HepG2 (cell line): ENCODE results near the gene AKT2. TPM values are rescaled to one million over a fixed set of nuclear protein-coding genes. Genes with fewer than 3 reads are reported as not detected.

Source experiments
- ATAC-seq: fragments of 200-7000 bp; cut with Tn5 transposase; 3 replicates; pipeline ENCODE4 v1.9.1; 2020; ENCODE audit warnings: mild to moderate bottlenecking, moderate library complexity
- BruUV-seq: library from RNA; stranded (reverse); fragments of 400-500 nt; replicated peaks from 2 replicates; lab custom pipeline; 2021; lab: Mats Ljungman, UMichigan
- CTCF ChIA-PET: fragments of 300-600 bp; formaldehyde crosslinking; extraction: SDS; loops from one replicate; lab custom pipeline; 2021; ENCODE audit warnings: low total read pairs, inconsistent platforms, low intra/inter-chr PET ratio; lab: Yijun Ruan, JAX
- POLR2A ChIA-PET: fragments of 350-600 bp; sonication (Branson Sonifier 250); formaldehyde crosslinking; loops from one replicate; lab custom pipeline; 2020; ENCODE audit warnings: antibody characterized with exemption, inconsistent platforms; lab: Yijun Ruan, JAX
- DNase-seq: peaks from one replicate; pipeline ENCODE4 v3.0.0-alpha.2; 2015; ENCODE audit warnings: low spot score
- FAIRE-seq: peaks from 3 replicates; lab custom pipeline; 2011; peaks lifted over from hg19 to GRCh38; lab: Jason Lieb, UNC
- H2AFZ ChIP-seq: one replicate; pipeline ENCODE4 v1.6.1; 2011; ENCODE audit warnings: low read length, inconsistent platforms
- H3K27ac ChIP-seq: fragments of 300-600 bp; 3 replicates; pipeline ENCODE4 v1.8.0; 2011; ENCODE audit warnings: mixed run types, mild to moderate bottlenecking, mixed read lengths, low read length, inconsistent platforms; ENCODE audit not compliant: insufficient read depth; ENCODE audit errors: extremely low read length
- H3K27me3 ChIP-seq, 2 experiments: fragments of 200-600 bp in 1 of 2; 2 replicates in 1 of 2; 3 replicates in 1 of 2; pipeline versions ENCODE4 v1.6.0 to v1.8.0; 2011; ENCODE audit warnings: low read length in 2 of 2, mild to moderate bottlenecking in 2 of 2, moderate library complexity in 2 of 2, inconsistent platforms in 1 of 2; ENCODE audit not compliant: insufficient read depth in 2 of 2, control insufficient read depth in 1 of 2
- H3K36me3 ChIP-seq, 2 experiments: fragments of 200-600 bp in 1 of 2; replicated peaks in 1 of 2; 2 replicates in 1 of 2; 3 replicates in 1 of 2; pipeline versions ENCODE4 v1.5.1 to v1.8.0; 2011; ENCODE audit warnings: low read length in 2 of 2, inconsistent platforms in 1 of 2; ENCODE audit not compliant: insufficient read depth in 2 of 2, control insufficient read depth in 1 of 2
- H3K4me1 ChIP-seq: 2 replicates; pipeline ENCODE4 v1.5.1; 2012; ENCODE audit warnings: low read length, inconsistent platforms; ENCODE audit not compliant: insufficient read depth
- H3K4me2 ChIP-seq: 2 replicates; pipeline ENCODE4 v1.6.0; 2011; ENCODE audit warnings: low read depth, low read length, inconsistent platforms
- H3K4me3 ChIP-seq, 3 experiments: fragments of 200-600 bp in 1 of 3; sonication (generic), shearing (Covaris generic) in 1 of 3; replicated peaks in 1 of 3; 2 replicates each; pipeline ENCODE4 v1.5.1; 2011 to 2016; ENCODE audit warnings: low read length in 3 of 3, inconsistent platforms in 2 of 3, low read depth in 2 of 3, mild to moderate bottlenecking in 2 of 3, control low read depth in 1 of 3, mixed read lengths in 1 of 3; ENCODE audit not compliant: insufficient read depth in 1 of 3
- H3K79me2 ChIP-seq: one replicate; pipeline ENCODE4 v1.6.1; 2011; ENCODE audit warnings: low read length, inconsistent platforms; ENCODE audit not compliant: insufficient read depth
- H3K9ac ChIP-seq: 2 replicates; pipeline ENCODE4 v1.6.0; 2011; ENCODE audit warnings: mild to moderate bottlenecking, low read depth, low read length, inconsistent platforms; ENCODE audit not compliant: insufficient read depth
- H3K9me3 ChIP-seq: 2 replicates; pipeline ENCODE4 v1.5.1; 2012; ENCODE audit warnings: mild to moderate bottlenecking, low read length
- H4K20me1 ChIP-seq: 2 replicates; pipeline ENCODE4 v1.6.0; 2011; ENCODE audit warnings: inconsistent platforms, mild to moderate bottlenecking, low read length, moderate library complexity; ENCODE audit not compliant: insufficient read depth
- ASH2L ChIP-seq: fragments of 300-600, 200-600 bp; sonication (generic); IDR thresholded peaks from 2 replicates; pipeline ENCODE4 v1.7.0; 2017; ENCODE audit warnings: low read depth, mild to moderate bottlenecking, moderate library complexity, mixed read lengths, low read length; ENCODE audit not compliant: insufficient read length
- CENPT ChIP-seq: sonication (generic); formaldehyde crosslinking; IDR thresholded peaks from 2 replicates; pipeline ENCODE4 v1.8.0; 2022; ENCODE audit warnings: low read depth, mild to moderate bottlenecking, moderate library complexity, missing genetic modification reagents
- TERF1 ChIP-seq: sonication (generic); formaldehyde crosslinking; IDR thresholded peaks from 2 replicates; pipeline ENCODE4 v1.8.0; 2022; ENCODE audit warnings: mild to moderate bottlenecking, missing genetic modification reagents, moderate library complexity
- ZNF414 ChIP-seq: sonication (generic); formaldehyde crosslinking; IDR thresholded peaks from 2 replicates; pipeline ENCODE4 v1.5.0; 2020; ENCODE audit warnings: missing genetic modification reagents
- ZNF616 ChIP-seq: sonication (generic); formaldehyde crosslinking; IDR thresholded peaks from 2 replicates; pipeline ENCODE4 v1.5.0; 2020; ENCODE audit warnings: low read depth, mild to moderate bottlenecking, missing genetic modification reagents
- ZNF761 ChIP-seq: sonication (generic); formaldehyde crosslinking; conservative IDR thresholded peaks from 2 replicates; pipeline ENCODE4 v1.4.0; 2020; ENCODE audit warnings: mild to moderate bottlenecking, missing genetic modification reagents
- ZNF777 ChIP-seq: sonication (generic); formaldehyde crosslinking; IDR thresholded peaks from 2 replicates; pipeline ENCODE4 v1.4.0; 2020; ENCODE audit warnings: missing genetic modification reagents
- WGBS: methylation state at CpG from one replicate; pipeline ENCODE4 v1.1.6; 2017; ENCODE audit warnings: low lambda C conversion rate; 5-methylcytosine and 5-hydroxymethylcytosine counted together
- in situ Hi-C: cut with HindIII; loops from 2 replicates; pipeline ENCODE4 v1.10.0; 2017; ENCODE audit warnings: low pct_unique_long_range_greater_than_20kb; ENCODE audit not compliant: extremely low pct_ligation_motif_present
- intact Hi-C: fragments of 100-400 bp; cut with micrococcal nuclease; formaldehyde crosslinking; loops from one replicate; pipeline ENCODE4 v1.10.0; 2022; ENCODE audit not compliant: unreplicated experiment
- polyA plus RNA-seq, 8 experiments: library from polyadenylated mRNA; depleted of rRNA in 3 of 8; stranded (reverse) in 7 of 8; unstranded in 1 of 8; fragments of >200 nt; fragmentation: Illumina TruSeq in 4 of 8; extraction: Trizol in 4 of 8; gene quantifications; 2 replicates each; pipeline versions ENCODE4 v1.2.1 to v1.2.3, GENCODE V29; 2011 to 2016; ENCODE audit warnings: low read depth in 4 of 8, missing spikeins in 1 of 8, mixed read lengths in 1 of 8; ENCODE audit not compliant: insufficient read depth in 1 of 8
- total RNA-seq, 5 experiments: library from RNA; depleted of rRNA; stranded (reverse); fragments of >200 nt; fragmentation: Illumina TruSeq; extraction: Trizol; gene quantifications; 2 replicates each; pipeline ENCODE4 v1.2.3, GENCODE V29; 2016; ENCODE audit warnings: low read depth in 1 of 5
- TF ChIP-seq, protein P1 (sequence below): sonication (generic); formaldehyde crosslinking; IDR thresholded peaks from 2 replicates; pipeline ENCODE4 v1.5.0; 2020; ENCODE audit warnings: missing genetic modification reagents, mild to moderate bottlenecking, borderline replicate concordance
- TF ChIP-seq, protein P2 (sequence below): sonication (generic); formaldehyde crosslinking; IDR thresholded peaks from 2 replicates; pipeline ENCODE4 v1.4.0; 2020; ENCODE audit warnings: missing genetic modification reagents, borderline replicate concordance
- TF ChIP-seq, protein P3 (sequence below): sonication (generic); formaldehyde crosslinking; IDR thresholded peaks from 2 replicates; pipeline ENCODE4 v1.9.0; 2021; ENCODE audit warnings: mild to moderate bottlenecking, missing genetic modification reagents

AKT2 gene
- total and polyA plus RNA-seq, 2 of the 13 experiments (the other 11 are each of a cell fraction or from before 2014, with no cell fraction given) = 82.1 to 173 TPM

DNA sequence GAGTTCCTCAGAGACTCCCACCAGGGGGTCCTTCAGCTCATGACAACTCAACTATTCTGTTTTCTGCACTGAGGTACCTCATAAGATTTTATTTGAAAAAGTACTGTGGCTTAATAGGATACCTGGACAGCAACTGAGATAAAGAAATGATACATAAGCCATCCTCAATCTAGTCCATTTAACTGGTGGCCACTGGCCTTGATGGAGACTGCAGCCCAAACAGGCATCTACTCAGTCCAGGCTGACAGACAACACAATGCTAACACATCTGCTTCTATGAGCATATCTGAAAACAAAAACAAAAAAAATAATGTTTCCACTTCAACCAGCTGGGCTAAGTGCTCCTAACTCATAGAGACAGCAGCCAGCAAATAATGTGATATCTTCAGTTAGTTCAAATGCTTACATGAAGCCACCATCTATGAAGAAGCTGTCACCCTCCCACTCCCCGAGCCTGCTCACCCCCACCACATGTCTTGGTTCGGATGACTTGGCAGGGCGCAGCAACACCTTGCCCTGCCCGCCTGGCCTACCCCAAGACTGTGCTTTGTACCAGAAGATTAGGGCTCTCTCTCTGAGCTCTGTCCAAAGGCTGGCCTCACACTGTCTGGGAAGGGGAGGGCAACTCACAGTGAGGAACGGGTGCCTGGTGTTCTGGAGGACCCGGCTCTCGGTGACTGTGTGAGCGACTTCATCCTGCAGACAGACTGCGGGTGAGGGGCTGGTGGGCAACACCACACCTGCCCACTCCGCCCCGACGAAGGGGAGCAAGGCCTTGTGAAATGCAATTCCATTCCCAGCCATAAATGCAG lies 45.5 kb downstream of the AKT2 start:
- CTCF ChIA-PET = no interaction called here
- Histone ChIP-seq H3K4me2 (no peak overlapping the region), H3K36me3 (peaks cover 36 to 76% of the 10 kb centered on the region in 2 experiments), H3K9ac (no peak overlapping the region), H3K79me2 (peaks cover 1% of the 10 kb centered on the region), H3K4me3 (no peak overlapping the region), H2AFZ (no peak overlapping the region), H3K9me3 (no peaks in the 10 kb centered on the region), H4K20me1 (no peaks in the 10 kb centered on the region), H3K27ac (no peak overlapping the region), H3K27me3 (no peaks in the 10 kb centered on the region), H3K4me1 (no peaks in the 10 kb centered on the region)
- in situ Hi-C loops = no loop called here
- ATAC-seq (no peak), FAIRE-seq (no peak), DNase-seq (no peak)
- BruUV-seq = no TSS peak
- intact Hi-C loops = no loop called here
- POLR2A ChIA-PET = no interaction called here
- no peak for TF ChIP-seq ZNF777 (CRISPR knock-in tag)
- no peak for TF ChIP-seq ZNF414 (CRISPR knock-in tag)
- no peak for TF ChIP-seq ZNF616 (CRISPR knock-in tag)
- no peak for TF ChIP-seq ASH2L
- TF ChIP-seq, protein P1, sequence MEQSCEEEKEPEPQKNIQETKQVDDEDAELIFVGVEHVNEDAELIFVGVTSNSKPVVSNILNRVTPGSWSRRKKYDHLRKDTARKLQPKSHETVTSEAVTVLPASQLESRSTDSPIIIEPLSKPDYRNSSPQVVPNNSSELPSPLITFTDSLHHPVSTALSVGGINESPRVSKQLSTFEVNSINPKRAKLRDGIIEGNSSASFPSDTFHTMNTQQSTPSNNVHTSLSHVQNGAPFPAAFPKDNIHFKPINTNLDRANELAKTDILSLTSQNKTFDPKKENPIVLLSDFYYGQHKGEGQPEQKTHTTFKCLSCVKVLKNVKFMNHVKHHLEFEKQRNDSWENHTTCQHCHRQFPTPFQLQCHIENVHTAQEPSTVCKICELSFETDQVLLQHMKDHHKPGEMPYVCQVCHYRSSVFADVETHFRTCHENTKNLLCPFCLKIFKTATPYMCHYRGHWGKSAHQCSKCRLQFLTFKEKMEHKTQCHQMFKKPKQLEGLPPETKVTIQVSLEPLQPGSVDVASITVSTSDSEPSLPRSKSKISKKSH (CRISPR knock-in tag) = no peak
- no peak for TF ChIP-seq CENPT
- TF ChIP-seq ZNF761 (CRISPR knock-in tag) = no peak
- TF ChIP-seq, protein P2, sequence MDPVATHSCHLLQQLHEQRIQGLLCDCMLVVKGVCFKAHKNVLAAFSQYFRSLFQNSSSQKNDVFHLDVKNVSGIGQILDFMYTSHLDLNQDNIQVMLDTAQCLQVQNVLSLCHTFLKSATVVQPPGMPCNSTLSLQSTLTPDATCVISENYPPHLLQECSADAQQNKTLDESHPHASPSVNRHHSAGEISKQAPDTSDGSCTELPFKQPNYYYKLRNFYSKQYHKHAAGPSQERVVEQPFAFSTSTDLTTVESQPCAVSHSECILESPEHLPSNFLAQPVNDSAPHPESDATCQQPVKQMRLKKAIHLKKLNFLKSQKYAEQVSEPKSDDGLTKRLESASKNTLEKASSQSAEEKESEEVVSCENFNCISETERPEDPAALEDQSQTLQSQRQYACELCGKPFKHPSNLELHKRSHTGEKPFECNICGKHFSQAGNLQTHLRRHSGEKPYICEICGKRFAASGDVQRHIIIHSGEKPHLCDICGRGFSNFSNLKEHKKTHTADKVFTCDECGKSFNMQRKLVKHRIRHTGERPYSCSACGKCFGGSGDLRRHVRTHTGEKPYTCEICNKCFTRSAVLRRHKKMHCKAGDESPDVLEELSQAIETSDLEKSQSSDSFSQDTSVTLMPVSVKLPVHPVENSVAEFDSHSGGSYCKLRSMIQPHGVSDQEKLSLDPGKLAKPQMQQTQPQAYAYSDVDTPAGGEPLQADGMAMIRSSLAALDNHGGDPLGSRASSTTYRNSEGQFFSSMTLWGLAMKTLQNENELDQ (CRISPR knock-in tag) = no peak
- TF ChIP-seq, protein P3, sequence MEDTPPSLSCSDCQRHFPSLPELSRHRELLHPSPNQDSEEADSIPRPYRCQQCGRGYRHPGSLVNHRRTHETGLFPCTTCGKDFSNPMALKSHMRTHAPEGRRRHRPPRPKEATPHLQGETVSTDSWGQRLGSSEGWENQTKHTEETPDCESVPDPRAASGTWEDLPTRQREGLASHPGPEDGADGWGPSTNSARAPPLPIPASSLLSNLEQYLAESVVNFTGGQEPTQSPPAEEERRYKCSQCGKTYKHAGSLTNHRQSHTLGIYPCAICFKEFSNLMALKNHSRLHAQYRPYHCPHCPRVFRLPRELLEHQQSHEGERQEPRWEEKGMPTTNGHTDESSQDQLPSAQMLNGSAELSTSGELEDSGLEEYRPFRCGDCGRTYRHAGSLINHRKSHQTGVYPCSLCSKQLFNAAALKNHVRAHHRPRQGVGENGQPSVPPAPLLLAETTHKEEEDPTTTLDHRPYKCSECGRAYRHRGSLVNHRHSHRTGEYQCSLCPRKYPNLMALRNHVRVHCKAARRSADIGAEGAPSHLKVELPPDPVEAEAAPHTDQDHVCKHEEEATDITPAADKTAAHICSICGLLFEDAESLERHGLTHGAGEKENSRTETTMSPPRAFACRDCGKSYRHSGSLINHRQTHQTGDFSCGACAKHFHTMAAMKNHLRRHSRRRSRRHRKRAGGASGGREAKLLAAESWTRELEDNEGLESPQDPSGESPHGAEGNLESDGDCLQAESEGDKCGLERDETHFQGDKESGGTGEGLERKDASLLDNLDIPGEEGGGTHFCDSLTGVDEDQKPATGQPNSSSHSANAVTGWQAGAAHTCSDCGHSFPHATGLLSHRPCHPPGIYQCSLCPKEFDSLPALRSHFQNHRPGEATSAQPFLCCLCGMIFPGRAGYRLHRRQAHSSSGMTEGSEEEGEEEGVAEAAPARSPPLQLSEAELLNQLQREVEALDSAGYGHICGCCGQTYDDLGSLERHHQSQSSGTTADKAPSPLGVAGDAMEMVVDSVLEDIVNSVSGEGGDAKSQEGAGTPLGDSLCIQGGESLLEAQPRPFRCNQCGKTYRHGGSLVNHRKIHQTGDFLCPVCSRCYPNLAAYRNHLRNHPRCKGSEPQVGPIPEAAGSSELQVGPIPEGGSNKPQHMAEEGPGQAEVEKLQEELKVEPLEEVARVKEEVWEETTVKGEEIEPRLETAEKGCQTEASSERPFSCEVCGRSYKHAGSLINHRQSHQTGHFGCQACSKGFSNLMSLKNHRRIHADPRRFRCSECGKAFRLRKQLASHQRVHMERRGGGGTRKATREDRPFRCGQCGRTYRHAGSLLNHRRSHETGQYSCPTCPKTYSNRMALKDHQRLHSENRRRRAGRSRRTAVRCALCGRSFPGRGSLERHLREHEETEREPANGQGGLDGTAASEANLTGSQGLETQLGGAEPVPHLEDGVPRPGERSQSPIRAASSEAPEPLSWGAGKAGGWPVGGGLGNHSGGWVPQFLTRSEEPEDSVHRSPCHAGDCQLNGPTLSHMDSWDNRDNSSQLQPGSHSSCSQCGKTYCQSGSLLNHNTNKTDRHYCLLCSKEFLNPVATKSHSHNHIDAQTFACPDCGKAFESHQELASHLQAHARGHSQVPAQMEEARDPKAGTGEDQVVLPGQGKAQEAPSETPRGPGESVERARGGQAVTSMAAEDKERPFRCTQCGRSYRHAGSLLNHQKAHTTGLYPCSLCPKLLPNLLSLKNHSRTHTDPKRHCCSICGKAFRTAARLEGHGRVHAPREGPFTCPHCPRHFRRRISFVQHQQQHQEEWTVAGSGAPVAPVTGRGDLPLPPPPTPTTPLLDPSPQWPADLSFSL (CRISPR knock-in tag) = no peak
- no peak for TF ChIP-seq TERF1 (CRISPR knock-in tag)
- WGBS = 93% methylated on average over 4 of the region's 12 CpGs
